Sigmoid colon (tissue), 7 donors: Measurements from ENCODE around the gene PREX1. TPM values are rescaled to one million over a fixed set of nuclear protein-coding genes. Genes with fewer than 3 reads are reported as not detected.
A peak's percentile ranks its signal among the peaks of the same experiment; 100 is the strongest.
"Not testable (repeated sequence)": the region's sequence is repeated elsewhere in the genome, so short reads cannot be mapped to it uniquely, and the experiment has no call there.

Source experiments
- DNase-seq: peaks from one replicate; pipeline ENCODE4 v3.0.0-alpha.2; 2019
- H3K27ac ChIP-seq, 4 donors: fragments of 200-600 bp; sonication (generic); one replicate each; pipeline ENCODE4 v1.5.1; 2016 to 2019; ENCODE audit warnings: mild to moderate bottlenecking in 1 of 4
- H3K27me3 ChIP-seq, 3 donors: fragments of 200-600 bp; sonication (generic); one replicate each; pipeline ENCODE4 v1.5.1; 2019; ENCODE audit warnings: mild to moderate bottlenecking in 1 of 3
- H3K36me3 ChIP-seq, 4 donors: fragments of 200-600 bp; sonication (generic); one replicate each; pipeline ENCODE4 v1.5.1; 2016 to 2019
- H3K4me1 ChIP-seq, 4 donors: fragments of 200-600 bp; sonication (generic); one replicate each; pipeline ENCODE4 v1.5.1; 2017 to 2019
- H3K4me3 ChIP-seq, 4 donors: fragments of 200-600 bp; sonication (generic); one replicate each; pipeline ENCODE4 v1.5.1; 2017 to 2019; ENCODE audit warnings: mild to moderate bottlenecking in 2 of 4, moderate library complexity in 1 of 4
- H3K9me3 ChIP-seq, 4 donors: fragments of 200-600 bp in 3 of 4; sonication (generic) in 3 of 4; one replicate each; pipeline versions ENCODE4 v1.5.1 to v1.6.1; 2013 to 2019
- EP300 ChIP-seq, 4 donors: sonication (generic); formaldehyde crosslinking; IDR thresholded peaks; one replicate each; pipeline ENCODE4 v1.6.1; 2017; ENCODE audit warnings: antibody characterized with exemption in 4 of 4
- POLR2A ChIP-seq, 2 donors: fragments of 450-650 bp; IDR thresholded peaks; one replicate each; pipeline ENCODE4 v1.6.1; 2016; ENCODE audit warnings: antibody characterized with exemption in 2 of 2, mild to moderate bottlenecking in 2 of 2, moderate library complexity in 2 of 2
- POLR2AphosphoS5 ChIP-seq, 4 donors: sonication (generic); formaldehyde crosslinking; IDR thresholded peaks; one replicate each; pipeline ENCODE4 v1.6.1; 2017; ENCODE audit warnings: antibody characterized with exemption in 4 of 4
- WGBS, 2 donors: extraction: QIAGEN DNeasy Blood & Tissue Kit; methylation state at CpG; one replicate each; pipeline ENCODE4 v1.1.7; 2013; 5-methylcytosine and 5-hydroxymethylcytosine counted together
- intact Hi-C: fragments of 100-400 bp; cut with DNase I; formaldehyde crosslinking; loops from one replicate; pipeline ENCODE4 v1.15.1; 2023
- polyA plus RNA-seq, 3 donors: library from polyadenylated mRNA; stranded (reverse); fragments of 200-250 nt; gene quantifications; one replicate each; pipeline ENCODE4 v1.2.3, GENCODE V29; 2013
- total RNA-seq, 4 donors: library from RNA; depleted of rRNA; stranded (reverse); fragments of >200 nt; gene quantifications; one replicate each; pipeline ENCODE4 v1.1.0, GENCODE V29; 2016
- TF ChIP-seq, protein P1 (sequence below), 4 experiments: fragments of 450-650 bp in 3 of 4; fragments of 200-600 bp in 1 of 4; IDR thresholded peaks; one replicate each; pipeline ENCODE4 v1.5.1; 2016 to 2019; ENCODE audit warnings: antibody characterized with exemption in 4 of 4, mild to moderate bottlenecking in 3 of 4, moderate library complexity in 2 of 4
- donor health status: healthy with polysubstance abuse.
- donor health status: Bipolar disorder and iron deficiency.
- donor health status: healthy.

The PREX1 gene
- total and polyA plus RNA-seq, 7 donors: 5.4 to 22.9 (median 15.5) TPM

DNA sequence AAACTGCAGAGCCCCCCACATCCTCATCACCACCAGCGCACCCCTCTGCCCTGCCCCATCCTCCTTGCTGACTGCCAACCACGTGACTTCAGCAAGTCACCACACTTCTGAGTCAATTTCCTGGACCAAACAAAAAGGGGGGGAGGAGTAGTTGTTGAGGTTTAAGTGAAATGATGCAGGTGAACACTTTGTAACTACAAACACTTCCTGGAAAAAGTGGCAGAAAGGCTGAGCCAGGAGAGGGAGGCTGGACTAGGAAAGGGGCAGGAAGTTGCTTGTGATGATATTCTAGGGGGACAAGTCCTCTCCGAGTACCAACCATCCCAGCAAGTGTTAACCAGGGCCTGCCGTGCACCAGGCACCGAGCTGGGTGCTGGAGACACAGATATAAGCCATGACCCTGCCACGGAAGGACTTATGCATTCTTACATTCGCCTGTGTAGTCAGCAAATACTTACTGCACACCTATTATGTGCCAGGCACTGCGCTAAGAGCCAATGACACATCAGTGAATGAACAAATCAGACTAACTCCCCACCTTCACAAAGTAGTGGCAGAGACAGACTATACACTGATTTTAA, 67.3 kb downstream of the PREX1 start:
- H3K27ac ChIP-seq: peak overlapping the region in 2 of 4 donors; percentile 25 to 31

GRCh38 chr20:48759631-48760245, 68.1 kb downstream of the PREX1 start:
- intact Hi-C loops: no loop called here
- no peaks in the 10 kb centered on the region for H3K27me3 ChIP-seq
- 68 to 76% methylated on average over 7 of the region's 7 CpGs for WGBS, 2 donors
- no peak overlapping the region for H3K4me3 ChIP-seq
- no peak for DNase-seq
- peaks cover 0 to 6% (median 0%) of the 10 kb centered on the region in 4 donors for H3K4me1 ChIP-seq
- TF ChIP-seq, protein P1, sequence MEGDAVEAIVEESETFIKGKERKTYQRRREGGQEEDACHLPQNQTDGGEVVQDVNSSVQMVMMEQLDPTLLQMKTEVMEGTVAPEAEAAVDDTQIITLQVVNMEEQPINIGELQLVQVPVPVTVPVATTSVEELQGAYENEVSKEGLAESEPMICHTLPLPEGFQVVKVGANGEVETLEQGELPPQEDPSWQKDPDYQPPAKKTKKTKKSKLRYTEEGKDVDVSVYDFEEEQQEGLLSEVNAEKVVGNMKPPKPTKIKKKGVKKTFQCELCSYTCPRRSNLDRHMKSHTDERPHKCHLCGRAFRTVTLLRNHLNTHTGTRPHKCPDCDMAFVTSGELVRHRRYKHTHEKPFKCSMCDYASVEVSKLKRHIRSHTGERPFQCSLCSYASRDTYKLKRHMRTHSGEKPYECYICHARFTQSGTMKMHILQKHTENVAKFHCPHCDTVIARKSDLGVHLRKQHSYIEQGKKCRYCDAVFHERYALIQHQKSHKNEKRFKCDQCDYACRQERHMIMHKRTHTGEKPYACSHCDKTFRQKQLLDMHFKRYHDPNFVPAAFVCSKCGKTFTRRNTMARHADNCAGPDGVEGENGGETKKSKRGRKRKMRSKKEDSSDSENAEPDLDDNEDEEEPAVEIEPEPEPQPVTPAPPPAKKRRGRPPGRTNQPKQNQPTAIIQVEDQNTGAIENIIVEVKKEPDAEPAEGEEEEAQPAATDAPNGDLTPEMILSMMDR (IDR thresholded peaks at IDR 0.05): no peak
- TF ChIP-seq POLR2A (IDR thresholded peaks at IDR 0.05): no peak
- TF ChIP-seq POLR2AphosphoS5 (IDR thresholded peaks at IDR 0.05): no peak
- TF ChIP-seq EP300 (IDR thresholded peaks at IDR 0.05): no peak
- H3K27ac ChIP-seq: no peak overlapping the region
- H3K36me3 ChIP-seq: no peaks in the 10 kb centered on the region
- H3K9me3 ChIP-seq: peaks cover 0 to under 1% (median 0%) of the 10 kb centered on the region in 4 donors

More for the DNA sequence above, 67.3 kb downstream of the PREX1 start:
- H3K9me3 ChIP-seq: peaks cover 0 to 2% (median 0%) of the 10 kb centered on the region in 4 donors
- WGBS, 2 donors: 35 to 50% methylated on average over 8 of the region's 8 CpGs
- no peak for DNase-seq
- intact Hi-C loops: no loop called here
- no peaks in the 10 kb centered on the region for H3K27me3 ChIP-seq
- TF ChIP-seq POLR2AphosphoS5 (IDR thresholded peaks at IDR 0.05) (peak in 1 of 4 donors; percentile 56), EP300 (IDR thresholded peaks at IDR 0.05) (no peak), POLR2A (IDR thresholded peaks at IDR 0.05) (no peak)
- TF ChIP-seq, protein P1 (IDR thresholded peaks at IDR 0.05): no peak
- H3K4me1 ChIP-seq: peaks cover 0 to 6% (median 0%) of the 10 kb centered on the region in 4 donors
- H3K4me3 ChIP-seq: no peak overlapping the region
- no peaks in the 10 kb centered on the region for H3K36me3 ChIP-seq

DNA sequence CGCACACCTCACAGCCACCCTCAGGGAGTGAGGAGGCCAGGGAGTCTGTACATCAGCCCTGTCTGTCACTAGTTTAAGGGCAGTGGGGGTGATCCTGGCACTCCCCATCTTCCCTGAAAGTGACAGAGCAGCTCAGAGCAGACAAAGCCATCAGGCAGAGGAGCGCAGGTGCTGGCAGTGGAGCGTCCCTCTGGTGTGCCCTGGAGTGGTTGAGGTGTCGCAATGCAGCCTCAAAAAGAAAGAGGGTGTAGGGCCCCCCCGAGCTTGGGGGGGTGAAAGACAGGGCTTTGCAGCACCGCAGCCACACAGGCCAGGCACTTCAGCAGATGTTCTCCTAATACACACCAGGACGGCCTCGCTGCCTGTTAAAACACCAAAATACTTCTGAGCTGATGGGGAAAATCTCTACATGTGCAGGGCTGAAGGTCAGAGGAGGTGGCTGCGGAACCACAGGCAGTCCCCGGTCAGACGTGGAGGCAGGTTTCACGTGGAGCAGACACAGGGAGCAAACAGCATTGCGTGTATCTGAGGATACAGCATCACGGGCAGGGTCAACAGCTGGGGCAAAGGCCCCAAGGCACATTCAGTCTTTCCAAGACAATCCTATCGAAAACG, 69.5 kb downstream of the PREX1 start:
- Histone ChIP-seq H3K4me3 (no peak overlapping the region), H3K4me1 (peaks cover 0 to 6% (median 0%) of the 10 kb centered on the region in 4 donors), H3K9me3 (no peaks in the 10 kb centered on the region), H3K27me3 (no peaks in the 10 kb centered on the region), H3K36me3 (no peaks in the 10 kb centered on the region), H3K27ac (no peak overlapping the region)
- no peak for DNase-seq
- intact Hi-C loops: no loop called here
- TF ChIP-seq POLR2AphosphoS5 (IDR thresholded peaks at IDR 0.05) (no peak), EP300 (IDR thresholded peaks at IDR 0.05) (no peak), POLR2A (IDR thresholded peaks at IDR 0.05) (no peak)
- TF ChIP-seq, protein P1 (IDR thresholded peaks at IDR 0.05): no peak
- WGBS, 2 donors: 74 to 82% methylated on average over 16 of the region's 16 CpGs

DNA sequence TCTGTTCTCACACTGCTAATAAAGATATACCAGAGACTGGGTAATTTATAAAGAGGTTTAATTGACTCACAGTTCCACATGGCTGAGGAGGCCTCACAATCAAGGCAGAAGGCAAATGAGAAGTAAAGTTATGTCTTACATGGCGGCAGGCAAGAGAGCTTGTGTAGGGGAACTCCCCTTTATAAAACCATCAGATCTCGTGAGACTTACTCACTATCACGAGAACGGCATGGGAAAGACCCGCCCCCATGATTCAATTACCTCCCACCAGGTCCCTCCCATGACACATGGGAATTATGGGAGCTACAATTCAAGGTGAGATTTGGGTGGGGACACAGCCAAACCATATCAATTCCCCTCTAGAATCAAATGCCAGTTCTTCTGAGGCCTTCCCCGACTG, 71.0 kb downstream of the PREX1 start:
- H3K27ac ChIP-seq: not testable (repeated sequence)

GRCh38 chr20:48754292-48754691, 73.5 kb downstream of the PREX1 start:
- no peak overlapping the region for H3K27ac ChIP-seq
- no peak overlapping the region for H3K4me3 ChIP-seq
- DNase-seq: no peak
- H3K27me3 ChIP-seq: no peaks in the 10 kb centered on the region
- H3K36me3 ChIP-seq: no peaks in the 10 kb centered on the region
- H3K9me3 ChIP-seq: no peaks in the 10 kb centered on the region
- 73 to 83% methylated on average over 8 of the region's 8 CpGs for WGBS, 2 donors
- TF ChIP-seq POLR2AphosphoS5 (IDR thresholded peaks at IDR 0.05) (no peak), EP300 (IDR thresholded peaks at IDR 0.05) (no peak), POLR2A (IDR thresholded peaks at IDR 0.05) (no peak)
- TF ChIP-seq, protein P1 (IDR thresholded peaks at IDR 0.05): no peak
- intact Hi-C loops: no loop called here
- no peaks in the 10 kb centered on the region for H3K4me1 ChIP-seq

More for the DNA sequence above, 71.0 kb downstream of the PREX1 start:
- intact Hi-C loops, DNase-seq, H3K4me1 ChIP-seq, H3K9me3 ChIP-seq, H3K27me3 ChIP-seq, H3K36me3 ChIP-seq, H3K4me3 ChIP-seq: not testable (repeated sequence)
- WGBS, 2 donors: 77 to 86% methylated on average over 6 of the region's 6 CpGs
